ENCODE data around the gene CFAP74. TPM values are rescaled to one million over a fixed set of nuclear protein-coding genes. Genes with fewer than 3 reads are reported as not detected.

CFAP74 gene
- total RNA-seq, 1 experiment from 2014 or later = not detected

GRCh38 chr1:1880617-1881312 lies 122.8 kb downstream of the CFAP74 start:
- intact Hi-C loops (cut with micrococcal nuclease) = no loop called here
- DNase-seq (ENCODE audit: unreplicated experiment) = no peak
- Mint-ChIP-seq H3K36me3 (ENCODE audit: insufficient read depth, unreplicated experiment) (peaks cover 42% of the 10 kb centered on the region), H3K27ac (ENCODE audit: low read depth, unreplicated experiment) (peak overlapping the region; percentile 35), H3K9me3 (ENCODE audit: unreplicated experiment) (no peaks in the 10 kb centered on the region), H3K4me3 (ENCODE audit: unreplicated experiment) (no peak overlapping the region), H3K4me1 (ENCODE audit: insufficient read depth, unreplicated experiment) (peaks cover 41% of the 10 kb centered on the region), H3K27me3 (ENCODE audit: insufficient read depth, unreplicated experiment) (no peaks in the 10 kb centered on the region)
- BruUV-seq (replicated peaks) = no TSS peak
- POLR2A ChIA-PET = interaction anchor here (1.5 kb wide), 1 partner anchor 11 kb away, joined by 4 read pairs; no protein-coding TSS in a partner anchor
- CTCF ChIA-PET = interaction anchor here (0.6 kb wide), 1 partner anchor 14 kb away, joined by 3 read pairs; no protein-coding TSS in a partner anchor
- no peak for TF ChIP-seq CTCF (IDR thresholded peaks at IDR 0.05; ENCODE audit: unreplicated experiment)

DNA sequence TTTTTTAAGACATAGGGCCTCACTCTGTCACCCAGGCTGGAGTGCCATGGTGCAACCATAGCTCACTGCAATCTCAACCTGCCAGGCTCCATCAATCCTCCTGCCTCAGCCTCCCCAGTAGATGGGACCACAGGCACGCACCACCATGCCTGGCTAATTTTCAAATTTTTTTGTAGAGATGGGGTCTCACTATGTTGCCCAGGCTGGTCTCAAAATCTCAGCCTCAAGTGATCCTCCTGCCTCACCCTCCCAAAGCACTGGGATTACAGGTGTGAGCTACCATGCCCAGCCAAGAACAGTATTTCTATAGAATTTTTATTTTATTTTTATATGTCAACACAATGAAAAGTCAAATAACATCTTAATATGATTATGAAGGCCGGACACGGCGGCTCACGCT lies 123.6 kb downstream of the CFAP74 start:
- CTCF ChIA-PET = interaction anchor here (0.6 kb wide), 1 partner anchor 13 kb away, joined by 3 read pairs; no protein-coding TSS in a partner anchor
- intact Hi-C loops (cut with micrococcal nuclease) = no loop called here
- Mint-ChIP-seq H3K9me3 (ENCODE audit: unreplicated experiment) (no peaks in the 10 kb centered on the region), H3K4me3 (ENCODE audit: unreplicated experiment) (no peak overlapping the region), H3K27ac (ENCODE audit: low read depth, unreplicated experiment) (no peak overlapping the region), H3K4me1 (ENCODE audit: insufficient read depth, unreplicated experiment) (peaks cover 41% of the 10 kb centered on the region), H3K27me3 (ENCODE audit: insufficient read depth, unreplicated experiment) (no peaks in the 10 kb centered on the region), H3K36me3 (ENCODE audit: insufficient read depth, unreplicated experiment) (peaks cover 44% of the 10 kb centered on the region)
- TF ChIP-seq CTCF (IDR thresholded peaks at IDR 0.05; ENCODE audit: unreplicated experiment) = no peak
- no TSS peak for BruUV-seq (replicated peaks)
- DNase-seq (ENCODE audit: unreplicated experiment) = no peak
- POLR2A ChIA-PET = interaction anchor here (0.7 to 1.5 kb wide), 2 partner anchors 10 to 13 kb away, joined by 3 to 4 read pairs; no protein-coding TSS in a partner anchor

DNA sequence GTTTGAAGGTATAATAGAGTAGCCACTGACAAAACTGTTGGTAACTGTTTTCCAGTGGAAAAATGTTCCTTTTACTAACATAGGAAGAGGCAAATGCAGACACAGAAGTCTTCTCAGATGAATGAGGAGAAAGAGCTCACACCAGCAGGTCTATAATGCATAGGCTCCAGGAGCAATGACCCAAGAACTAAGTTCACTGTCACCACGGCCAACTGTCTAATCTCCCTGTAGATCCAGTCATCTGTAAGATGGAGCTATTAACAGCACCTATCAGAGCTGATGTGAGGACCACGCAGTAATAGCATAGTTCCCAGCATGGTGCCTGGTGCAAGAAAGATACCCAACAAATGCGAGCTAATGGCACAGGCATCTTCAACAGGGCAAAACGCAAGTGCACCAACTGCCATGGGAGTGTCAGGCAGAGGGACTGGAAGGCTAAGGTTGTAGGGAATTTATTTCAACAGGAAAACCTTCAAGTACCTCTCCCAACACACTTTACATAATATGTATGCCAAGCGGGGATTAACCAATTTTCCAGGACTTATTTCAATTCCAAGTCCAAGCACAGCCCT lies 125.6 kb downstream of the CFAP74 start:
- ChIA-PET POLR2A (interaction anchor here (0.8 kb wide), 1 partner anchor 11 kb away, joined by 4 read pairs; no protein-coding TSS in a partner anchor), CTCF (no interaction called here)
- no peak for DNase-seq (ENCODE audit: unreplicated experiment)
- H3K9me3 Mint-ChIP-seq (ENCODE audit: unreplicated experiment) = no peaks in the 10 kb centered on the region
- no TSS peak for BruUV-seq (replicated peaks)
- TF ChIP-seq CTCF (IDR thresholded peaks at IDR 0.05; ENCODE audit: unreplicated experiment) = no peak
- H3K27me3 Mint-ChIP-seq (ENCODE audit: insufficient read depth, unreplicated experiment) = no peaks in the 10 kb centered on the region
- intact Hi-C loops (cut with micrococcal nuclease) = no loop called here
- peaks cover 42% of the 10 kb centered on the region for H3K36me3 Mint-ChIP-seq (ENCODE audit: insufficient read depth, unreplicated experiment)
- H3K4me3 Mint-ChIP-seq (ENCODE audit: unreplicated experiment) = no peak overlapping the region
- peaks cover 39% of the 10 kb centered on the region for H3K4me1 Mint-ChIP-seq (ENCODE audit: insufficient read depth, unreplicated experiment)
- H3K27ac Mint-ChIP-seq (ENCODE audit: low read depth, unreplicated experiment) = no peak overlapping the region

DNA sequence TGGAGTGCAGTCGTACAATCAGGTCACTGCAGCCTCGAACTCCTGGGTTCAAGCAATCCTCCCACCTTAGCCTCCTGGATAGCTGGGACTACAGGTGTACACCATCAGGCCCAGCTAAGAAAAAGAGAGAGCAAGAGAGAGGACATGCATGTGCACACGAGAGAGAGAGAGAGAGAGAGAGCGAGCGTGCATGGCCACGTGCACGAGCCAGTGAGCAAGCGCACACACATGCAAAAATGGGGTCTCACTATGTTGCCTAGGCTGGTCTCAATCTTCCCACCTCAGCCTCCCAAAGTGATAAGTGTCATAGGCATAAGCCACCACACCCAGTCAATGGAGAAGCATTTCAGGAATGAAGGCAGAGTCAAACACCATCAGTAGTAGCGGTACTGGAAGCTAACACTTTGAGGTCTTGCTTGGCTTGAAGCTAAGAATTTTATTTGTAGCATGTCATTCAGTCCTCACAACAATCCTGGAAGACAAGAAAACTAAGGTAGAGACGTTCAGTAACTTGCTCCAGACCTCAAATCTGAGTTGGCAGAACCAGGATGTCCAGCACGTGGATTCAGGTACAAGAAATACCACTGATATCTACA lies 127.2 kb downstream of the CFAP74 start:
- DNase-seq (ENCODE audit: unreplicated experiment) = no peak
- BruUV-seq (replicated peaks) = no TSS peak
- CTCF ChIA-PET = interaction anchor here (0.9 kb wide), 1 partner anchor 11 kb away, joined by 5 read pairs; no protein-coding TSS in a partner anchor
- Mint-ChIP-seq H3K36me3 (ENCODE audit: insufficient read depth, unreplicated experiment) (peaks cover 42% of the 10 kb centered on the region), H3K27ac (ENCODE audit: low read depth, unreplicated experiment) (no peak overlapping the region), H3K27me3 (ENCODE audit: insufficient read depth, unreplicated experiment) (no peaks in the 10 kb centered on the region), H3K4me1 (ENCODE audit: insufficient read depth, unreplicated experiment) (peaks cover 43% of the 10 kb centered on the region), H3K9me3 (ENCODE audit: unreplicated experiment) (no peaks in the 10 kb centered on the region), H3K4me3 (ENCODE audit: unreplicated experiment) (no peak overlapping the region)
- intact Hi-C loops (cut with micrococcal nuclease) = no loop called here
- TF ChIP-seq CTCF (IDR thresholded peaks at IDR 0.05; ENCODE audit: unreplicated experiment) = no peak
- POLR2A ChIA-PET = interaction anchor here (0.6 to 0.9 kb wide), 2 partner anchors 12 to 33 kb away, joined by 3 read pairs; no protein-coding TSS in a partner anchor

All from MCF 10A (cell line).